Common myeloid progenitor, CD34-positive (primary cell): ENCODE results near the gene ASXL1.

Source experiments
- CTCF ChIA-PET: fragments of 350-600 bp; sonication (Branson Sonifier 250); formaldehyde crosslinking; loops from one replicate; lab custom pipeline; 2021; ENCODE audit warnings: antibody characterized with exemption; lab: Charles Lee
- POLR2A ChIA-PET: fragments of 350-600 bp; sonication (Branson Sonifier 250); formaldehyde crosslinking; loops from one replicate; lab custom pipeline; 2021; ENCODE audit warnings: antibody characterized with exemption; lab: Charles Lee
- DNase-seq, 3 donors: peaks; one replicate each; pipeline versions ENCODE4 v3.0.0 to v3.0.0-alpha.2; 2013
- H3K27ac ChIP-seq, 2 experiments: 1 replicate in 1 of 2; 2 replicates in 1 of 2; pipeline ENCODE4 v1.7.0; 2013; ENCODE audit warnings: inconsistent platforms in 2 of 2, low read length in 2 of 2, mild to moderate bottlenecking in 2 of 2, low read depth in 1 of 2, moderate library complexity in 1 of 2; ENCODE audit not compliant: severe bottlenecking in 2 of 2, insufficient read depth in 1 of 2, poor library complexity in 1 of 2
- H3K27me3 ChIP-seq, 5 experiments: replicated peaks in 2 of 5; 1 replicate in 3 of 5; 2 replicates in 2 of 5; pipeline versions ENCODE4 v1.6.1 to v1.7.0; 2013; ENCODE audit warnings: low read length in 4 of 5, mild to moderate bottlenecking in 2 of 5, moderate library complexity in 2 of 5, inconsistent platforms in 1 of 5; ENCODE audit not compliant: insufficient read depth in 5 of 5, control insufficient read depth in 4 of 5
- H3K36me3 ChIP-seq, 4 experiments: 1 replicate in 2 of 4; 2 replicates in 2 of 4; pipeline versions ENCODE4 v1.6.1 to v1.7.0; 2013; ENCODE audit warnings: low read length in 3 of 4, control low read depth in 1 of 4, mild to moderate bottlenecking in 1 of 4; ENCODE audit not compliant: control insufficient read depth in 4 of 4, insufficient read depth in 4 of 4
- H3K4me1 ChIP-seq, 4 experiments: 1 replicate in 3 of 4; 2 replicates in 1 of 4; pipeline versions ENCODE4 v1.6.1 to v1.7.1; 2013; ENCODE audit warnings: low read length in 3 of 4, mild to moderate bottlenecking in 3 of 4, control low read depth in 1 of 4, inconsistent platforms in 1 of 4, moderate library complexity in 1 of 4; ENCODE audit not compliant: control insufficient read depth in 4 of 4, insufficient read depth in 4 of 4; ENCODE audit errors: control extremely low read depth in 1 of 4
- H3K4me3 ChIP-seq, 7 experiments: 1 replicate in 4 of 7; 2 replicates in 3 of 7; pipeline versions ENCODE4 v1.5.1 to v1.7.0; 2013; ENCODE audit warnings: mild to moderate bottlenecking in 7 of 7, low read length in 6 of 7, moderate library complexity in 6 of 7, inconsistent platforms in 2 of 7, low read depth in 2 of 7, control low read depth in 1 of 7; ENCODE audit not compliant: insufficient read depth in 4 of 7, control insufficient read depth in 1 of 7; ENCODE audit errors: extremely low read depth in 1 of 7
- H3K9me3 ChIP-seq, 5 experiments: 1 replicate in 4 of 5; 2 replicates in 1 of 5; pipeline versions ENCODE4 v1.6.1 to v1.7.1; 2013; ENCODE audit warnings: low read length in 4 of 5, mild to moderate bottlenecking in 2 of 5, inconsistent platforms in 1 of 5, low read depth in 1 of 5, moderate library complexity in 1 of 5; ENCODE audit not compliant: control insufficient read depth in 4 of 5, insufficient read depth in 2 of 5; ENCODE audit errors: control extremely low read depth in 1 of 5
- WGBS: methylation state at CpG from one replicate; pipeline ENCODE4 v1.1.5; 2013; ENCODE audit not compliant: insufficient coverage; 5-methylcytosine and 5-hydroxymethylcytosine counted together

Gene ASXL1

GRCh38 chr20:32444474-32445220, 86.5 kb downstream of the ASXL1 start:
- Histone ChIP-seq H3K36me3 (peaks cover 6 to 86% (median 49%) of the 10 kb centered on the region in 4 experiments), H3K4me1 (peaks cover 0 to 28% (median 19%) of the 10 kb centered on the region in 4 experiments), H3K27me3 (no peaks in the 10 kb centered on the region), H3K9me3 (no peaks in the 10 kb centered on the region), H3K4me3 (no peak overlapping the region), H3K27ac (peak overlapping the region in 1 of 2 experiments; percentile 65)
- WGBS, result 90% methylated on average over 2 of the region's 7 CpGs
- no peak for DNase-seq
- CTCF ChIA-PET, result interaction anchor here (1.0 to 4.0 kb wide), 6 partner anchors 10 to 108 kb away, joined by 3 to 23 read pairs (median 6); no protein-coding TSS in a partner anchor
- POLR2A ChIA-PET, result no interaction called here

- Histone ChIP-seq H3K9me3 (no peaks in the 10 kb centered on the region), H3K36me3 (peaks cover 3 to 91% (median 54%) of the 10 kb centered on the region in 4 experiments), H3K27ac (peak overlapping the region; percentile 30 to 65), H3K4me1 (peaks cover 0 to 38% (median 25%) of the 10 kb centered on the region in 4 experiments), H3K27me3 (no peaks in the 10 kb centered on the region), H3K4me3 (peak overlapping the region in 1 of 7 experiments; percentile 23)
- DNase-seq, result peak; percentile 44 to 87 (median 86)
- ChIA-PET POLR2A (interaction anchor here (0.6 kb wide), 1 partner anchor 205 kb away, joined by 3 read pairs; no protein-coding TSS in a partner anchor), CTCF (interaction anchor here (1.0 to 4.0 kb wide), 7 partner anchors 9 to 109 kb away, joined by 3 to 23 read pairs (median 8); no protein-coding TSS in a partner anchor)
- 31% methylated on average over 9 of the region's 12 CpGs for WGBS
Measured at GRCh38 chr20:32445539-32446273, 87.6 kb downstream of the ASXL1 start.

- POLR2A ChIA-PET, result no interaction called here
- 71% methylated on average over 12 of the region's 14 CpGs for WGBS
- CTCF ChIA-PET, result interaction anchor here (0.8 to 4.0 kb wide), 9 partner anchors 8 to 110 kb away, joined by 3 to 23 read pairs (median 4); no protein-coding TSS in a partner anchor
Measured at GRCh38 chr20:32446301-32447100, 88.4 kb downstream of the ASXL1 start.

GRCh38 chr20:32447136-32448027, 89.3 kb downstream of the ASXL1 start:
- H3K36me3 ChIP-seq, result peaks cover 2 to 94% (median 60%) of the 10 kb centered on the region in 4 experiments
- no peak overlapping the region for H3K27ac ChIP-seq
- 86% methylated on average over 8 of the region's 22 CpGs for WGBS
- H3K4me3 ChIP-seq, result no peak overlapping the region
- POLR2A ChIA-PET, result no interaction called here
- no peaks in the 10 kb centered on the region for H3K9me3 ChIP-seq
- no peak for DNase-seq
- H3K27me3 ChIP-seq, result no peaks in the 10 kb centered on the region
- H3K4me1 ChIP-seq, result peaks cover 0 to 55% (median 34%) of the 10 kb centered on the region in 4 experiments
- CTCF ChIA-PET, result interaction anchor here (0.8 to 3.0 kb wide), 7 partner anchors 9 to 110 kb away, joined by 3 to 11 read pairs (median 6); no protein-coding TSS in a partner anchor

More at GRCh38 chr20:32446301-32447100, 88.4 kb downstream of the ASXL1 start:
- peak in 1 of 3 donors; percentile 15 for DNase-seq
- Histone ChIP-seq H3K27ac (peak overlapping the region in 1 of 2 experiments; percentile 65), H3K9me3 (no peaks in the 10 kb centered on the region), H3K4me1 (peaks cover 0 to 46% (median 27%) of the 10 kb centered on the region in 4 experiments), H3K27me3 (no peaks in the 10 kb centered on the region), H3K36me3 (peaks cover 2 to 92% (median 58%) of the 10 kb centered on the region in 4 experiments), H3K4me3 (no peak overlapping the region)

- ChIA-PET POLR2A (interaction anchor here (0.6 kb wide), 3 partner anchors 10 to 1284 kb away, joined by 3 to 7 read pairs (median 3); no protein-coding TSS in a partner anchor), CTCF (interaction anchor here (0.9 to 2.8 kb wide), 5 partner anchors 10 to 33 kb away, joined by 3 to 11 read pairs (median 5); no protein-coding TSS in a partner anchor)
- whole genome bisulfite sequencing, result 98% methylated on average over 11 of the region's 13 CpGs
- no peak overlapping the region for H3K27ac ChIP-seq
- H3K36me3 ChIP-seq, result peaks cover 2 to 97% (median 64%) of the 10 kb centered on the region in 4 experiments
- H3K27me3 ChIP-seq, result no peaks in the 10 kb centered on the region
- H3K4me1 ChIP-seq, result peaks cover 0 to 64% (median 42%) of the 10 kb centered on the region in 4 experiments
- no peak overlapping the region for H3K4me3 ChIP-seq
- no peak for DNase-seq
- H3K9me3 ChIP-seq, result no peaks in the 10 kb centered on the region
Measured at GRCh38 chr20:32448306-32449056, 90.3 kb downstream of the ASXL1 start.
